HG03439 (cell line): ENCODE data around the gene BSN.

Source experiments
- ATAC-seq: cut with Tn5 transposase; IDR thresholded peaks from one replicate; pipeline ENCODE4 v1.9.1; 2021; ENCODE audit warnings: mild to moderate bottlenecking, moderate library complexity; ENCODE audit not compliant: unreplicated experiment

The BSN gene

DNA sequence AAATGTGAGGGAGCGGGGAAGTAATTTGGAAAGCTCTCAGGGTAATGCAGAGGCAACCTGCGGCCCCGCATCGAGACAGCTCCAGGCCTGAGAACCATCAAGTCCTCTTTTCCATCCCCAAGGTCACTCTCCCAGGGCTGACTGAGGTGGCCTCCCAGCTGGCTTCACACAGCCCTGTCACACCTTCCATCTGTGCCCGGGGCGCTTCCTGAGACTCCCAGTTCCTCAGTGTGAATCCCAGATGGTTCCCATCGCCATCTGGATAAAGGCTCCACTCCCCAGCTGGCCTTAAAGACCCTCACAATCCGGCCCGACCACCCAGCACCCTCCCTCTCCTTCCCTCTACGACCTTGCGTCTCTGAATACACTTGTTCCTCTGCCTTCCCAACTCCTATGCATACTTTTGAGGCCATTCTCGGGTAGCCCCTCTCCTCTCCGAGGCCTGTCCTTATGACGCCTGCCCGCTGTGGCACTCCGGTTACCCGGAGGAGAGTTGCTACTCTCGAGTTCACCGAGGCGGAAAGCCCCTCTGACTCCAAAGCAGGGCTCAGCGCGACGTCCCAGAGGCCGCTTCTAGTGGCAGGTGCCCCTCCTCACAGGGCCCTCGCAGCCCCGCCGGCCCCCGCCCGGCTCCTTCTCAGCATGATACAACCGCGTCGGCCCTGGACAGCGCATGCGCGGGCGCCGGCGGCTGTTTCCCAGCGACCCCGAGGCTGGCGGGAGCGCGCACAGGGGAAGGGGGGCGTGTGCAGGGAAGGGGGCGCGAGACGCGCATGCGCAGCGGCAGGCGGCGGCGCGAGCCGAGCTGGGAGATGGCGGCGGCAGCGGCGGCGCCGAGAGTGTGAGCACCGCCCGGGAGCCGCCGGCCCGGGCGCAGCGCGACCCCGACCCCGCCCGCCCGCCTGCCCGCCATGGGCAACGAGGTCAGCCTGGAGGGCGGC lies at the start of gene BSN:
Gene BSN (plus strand): TSS at position 786 of the 941 bp plus-strand sequence. CDS start 126 bp downstream, at position 912.
- ATAC-seq, result peak; percentile 78

- ATAC-seq, result no peak
These were observed 47.4 kb upstream of the BSN start for GRCh38 chr3:49506906-49507305.

DNA sequence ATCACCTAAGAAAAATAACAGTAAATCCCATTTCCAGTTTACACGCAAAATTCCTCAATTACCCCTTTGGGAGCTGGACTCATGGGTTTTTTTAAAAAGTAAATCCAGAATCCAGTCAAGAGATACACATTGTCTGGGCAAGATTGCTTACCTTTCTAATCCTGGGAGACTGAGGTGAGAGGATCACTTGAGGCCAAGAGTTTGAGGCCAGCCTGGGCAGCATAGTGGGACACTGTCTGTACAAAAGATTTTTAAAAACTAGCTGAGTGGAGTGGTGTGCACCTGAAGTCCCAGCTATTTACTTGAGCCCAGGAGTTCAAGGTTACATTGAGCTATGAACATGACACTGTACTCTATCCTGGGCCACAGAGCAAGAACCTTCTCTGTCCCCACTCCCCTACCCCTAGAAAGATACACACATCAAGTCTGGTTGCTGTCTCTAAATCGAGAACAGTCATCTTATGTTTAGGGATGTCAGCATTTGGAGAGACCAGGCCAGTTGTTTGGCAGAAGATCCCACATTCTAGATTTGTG lies 45.2 kb upstream of the BSN start:
- ATAC-seq, result no peak

- no peak for ATAC-seq
These were observed 42.6 kb upstream of the BSN start for GRCh38 chr3:49511639-49512038.

- ATAC-seq, result no peak
These were observed 41.4 kb upstream of the BSN start for GRCh38 chr3:49512781-49513355.

DNA sequence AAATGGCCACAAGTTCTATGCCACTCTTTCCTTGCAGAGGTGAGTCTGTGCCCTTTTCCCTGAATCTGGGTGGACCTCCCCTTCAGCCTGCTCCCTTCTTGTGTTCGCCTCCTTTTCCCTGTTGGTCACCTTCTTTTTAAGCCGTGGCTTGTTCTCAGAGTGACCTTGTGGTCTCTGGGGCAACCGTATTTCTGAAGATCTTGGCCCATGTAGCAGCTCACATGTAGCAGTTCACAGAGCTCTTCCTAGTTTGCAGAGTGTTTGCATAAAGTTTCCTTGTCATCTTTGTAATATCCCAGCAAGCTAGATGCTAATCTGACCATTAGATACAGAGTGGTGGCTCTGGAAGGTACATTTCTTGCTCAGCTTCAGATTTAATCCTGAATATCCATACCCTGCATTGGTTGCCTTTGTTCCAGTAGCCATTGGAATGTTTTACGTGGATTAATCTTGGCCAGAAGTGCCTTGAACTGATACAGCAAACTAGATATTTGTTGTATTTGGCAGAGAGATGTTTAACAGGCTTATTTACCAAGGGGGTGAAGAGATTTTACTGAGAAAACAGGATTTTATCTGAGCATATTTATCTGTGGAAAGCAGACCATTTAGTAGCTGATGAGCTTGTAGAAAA lies 40.7 kb upstream of the BSN start:
- ATAC-seq, result no peak

- ATAC-seq, result no peak
These were observed 36.3 kb upstream of the BSN start for GRCh38 chr3:49518016-49518415.

DNA sequence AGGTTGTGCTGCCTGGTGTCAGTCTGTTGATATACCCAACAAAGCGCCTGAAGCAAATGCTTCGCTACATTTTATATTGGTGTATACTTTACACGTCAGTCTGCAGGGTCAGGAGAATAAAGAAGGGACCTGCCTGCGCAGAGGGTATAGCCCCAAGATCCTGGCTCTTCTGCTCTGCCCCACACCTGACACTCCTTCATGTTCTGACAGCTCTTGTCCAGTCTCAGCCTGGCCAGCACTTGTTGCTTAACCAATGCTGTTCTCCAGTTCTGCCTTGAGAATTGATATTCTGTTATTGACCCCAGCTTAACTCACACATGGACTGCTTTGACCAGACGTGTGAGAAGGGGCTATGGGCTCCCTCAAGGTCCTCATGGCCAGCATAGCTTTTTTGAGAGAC lies 35.8 kb upstream of the BSN start:
- no peak for ATAC-seq

GRCh38 chr3:49519296-49519695 lies 35.0 kb upstream of the BSN start:
- no peak for ATAC-seq

- no peak for ATAC-seq
These were observed 34.3 kb upstream of the BSN start for GRCh38 chr3:49519916-49520385.

- ATAC-seq, result no peak
These were observed 30.2 kb upstream of the BSN start for GRCh38 chr3:49523756-49524747.

DNA sequence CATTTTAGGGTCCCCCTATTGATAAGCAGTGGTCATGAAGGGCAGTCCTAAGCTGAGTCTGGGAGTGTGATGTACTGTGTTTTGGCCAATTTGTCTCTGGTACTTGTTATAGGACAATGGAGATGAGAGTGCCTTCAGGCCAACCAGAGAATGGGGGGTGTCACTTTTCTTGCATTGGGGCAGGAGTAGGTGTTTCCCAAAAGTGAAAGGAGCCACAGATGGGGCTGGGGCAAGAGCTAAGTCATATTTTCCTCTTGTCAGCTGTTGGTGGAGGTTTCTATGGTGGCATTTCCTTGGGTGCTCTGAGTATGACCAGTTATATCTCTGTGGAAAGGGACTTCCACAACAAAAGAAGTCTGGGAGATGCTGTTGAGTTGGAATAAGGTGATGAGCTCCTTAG lies 24.7 kb upstream of the BSN start:
- ATAC-seq, result no peak

- no peak for ATAC-seq
These were observed 24.0 kb upstream of the BSN start for GRCh38 chr3:49530231-49530630.

DNA sequence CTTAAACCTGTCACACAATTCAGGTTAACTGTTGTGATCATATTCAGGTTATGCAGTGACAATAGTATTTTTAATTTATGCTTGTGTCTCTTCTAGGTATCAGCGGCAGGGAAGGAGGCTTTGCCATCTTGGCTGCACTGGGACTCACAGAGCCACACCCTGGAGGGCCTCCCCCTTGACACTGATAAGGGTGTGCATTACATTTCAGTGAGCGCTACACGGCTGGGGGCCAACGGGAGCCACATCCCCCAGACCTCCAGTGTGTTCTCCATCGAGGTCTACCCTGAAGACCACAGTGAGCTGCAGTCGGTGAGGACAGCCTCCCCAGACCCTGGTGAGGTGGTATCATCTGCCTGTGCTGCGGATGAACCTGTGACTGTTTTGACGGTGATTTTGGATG lies 23.6 kb upstream of the BSN start:
- no peak for ATAC-seq

- no peak for ATAC-seq
These were observed 23.1 kb upstream of the BSN start for GRCh38 chr3:49531218-49531617.

- no peak for ATAC-seq
These were observed 22.6 kb upstream of the BSN start for GRCh38 chr3:49531715-49532114.

DNA sequence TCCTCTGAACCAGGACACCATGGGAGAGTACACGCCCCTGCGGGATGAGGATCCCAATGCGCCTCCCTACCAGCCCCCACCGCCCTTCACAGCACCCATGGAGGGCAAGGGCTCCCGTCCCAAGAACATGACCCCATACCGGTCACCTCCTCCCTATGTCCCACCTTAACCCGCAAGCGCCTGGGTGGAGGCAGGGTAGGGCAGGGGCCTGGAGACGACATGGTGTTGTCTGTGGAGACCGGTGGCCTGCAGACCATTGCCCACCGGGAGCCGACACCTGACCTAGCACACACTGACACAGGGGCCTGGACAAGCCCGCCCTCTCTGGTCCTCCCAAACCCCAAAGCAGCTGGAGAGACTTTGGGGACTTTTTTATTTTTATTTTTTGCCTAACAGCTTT lies 21.2 kb upstream of the BSN start:
- ATAC-seq, result no peak

GRCh38 chr3:49533786-49534519 lies 20.3 kb upstream of the BSN start:
- no peak for ATAC-seq

DNA sequence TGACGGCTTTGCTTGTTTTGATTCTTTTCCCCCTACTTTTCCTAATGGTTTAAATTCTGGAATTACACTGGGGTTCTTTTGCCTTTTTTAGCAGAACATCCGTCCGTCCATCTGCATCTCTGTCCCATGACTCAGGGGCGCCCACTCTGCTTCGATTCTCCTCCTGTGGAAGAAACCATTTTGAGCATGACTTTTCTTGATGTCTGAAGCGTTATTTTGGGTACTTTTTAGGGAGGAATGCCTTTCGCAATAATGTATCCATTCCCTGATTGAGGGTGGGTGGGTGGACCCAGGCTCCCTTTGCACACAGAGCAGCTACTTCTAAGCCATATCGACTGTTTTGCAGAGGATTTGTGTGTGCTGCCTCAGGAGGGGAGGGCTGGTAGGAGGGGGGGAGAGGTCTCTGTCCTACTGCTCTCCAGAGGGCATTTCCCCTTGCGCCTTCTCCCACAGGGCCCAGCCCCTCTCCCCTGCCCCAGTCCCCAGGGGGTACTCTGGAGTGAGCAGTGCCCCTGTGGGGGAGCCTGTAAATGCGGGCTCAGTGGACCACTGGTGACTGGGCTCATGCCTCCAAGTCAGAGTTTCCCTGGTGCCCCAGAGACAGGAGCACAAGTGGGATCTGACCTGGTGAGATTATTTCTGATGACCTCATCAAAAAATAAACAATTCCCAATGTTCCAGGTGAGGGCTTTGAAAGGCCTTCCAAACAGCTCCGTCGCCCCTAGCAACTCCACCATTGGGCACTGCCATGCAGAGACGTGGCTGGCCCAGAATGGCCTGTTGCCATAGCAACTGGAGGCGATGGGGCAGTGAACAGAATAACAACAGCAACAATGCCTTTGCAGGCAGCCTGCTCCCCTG lies 19.5 kb upstream of the BSN start:
- no peak for ATAC-seq
